A673 (cell line): ENCODE data around the gene KLK2.

Experiments
- CTCF ChIP-seq: fragments of 300-800, 200-600 bp; sonication (generic); conservative IDR thresholded peaks from 2 replicates; pipeline ENCODE4 v1.5.1; 2017; ENCODE audit warnings: low read depth, mild to moderate bottlenecking, antibody characterized with exemption, low read length, moderate library complexity, mixed read lengths
- EZH2 ChIP-seq: fragments of 200-600 bp; sonication (generic); IDR thresholded peaks from 2 replicates; pipeline ENCODE4 v1.6.1; 2017; ENCODE audit warnings: borderline replicate concordance, low read depth, mild to moderate bottlenecking, mixed read lengths, antibody characterized with exemption, low read length; ENCODE audit not compliant: poor library complexity, severe bottlenecking

GRCh38 chr19:50843701-50844221, 29.5 kb upstream of the KLK2 start:
- no peak for TF ChIP-seq CTCF
- TF ChIP-seq EZH2 = no peak
